MCF 10A (cell line): Measurements from ENCODE around the gene SLAMF1. TPM values are rescaled to one million over a fixed set of nuclear protein-coding genes. Genes with fewer than 3 reads are reported as not detected.

ENCODE experiments used
- BruUV-seq: library from RNA; stranded (reverse); fragments of 400-500 nt; replicated peaks from 2 replicates; lab custom pipeline; 2021; lab: Mats Ljungman, UMichigan
- CTCF ChIA-PET: fragments of 300-600 bp; sonication (Branson Sonifier 250); formaldehyde crosslinking; extraction: SDS; loops from one replicate; lab custom pipeline; 2021; ENCODE audit warnings: antibody characterized with exemption, inconsistent platforms; lab: Yijun Ruan, JAX
- POLR2A ChIA-PET: fragments of 300-600, 350-650 bp; sonication (Branson Sonifier 250); formaldehyde crosslinking; extraction: SDS; loops from one replicate; lab custom pipeline; 2020; ENCODE audit warnings: antibody characterized with exemption, inconsistent platforms; lab: Yijun Ruan, JAX
- DNase-seq: peaks from one replicate; pipeline ENCODE4 v3.0.0-alpha.2; 2018; ENCODE audit not compliant: unreplicated experiment
- H3K27ac Mint-ChIP-seq: one replicate; pipeline ENCODE4 v1.8.0; 2022; ENCODE audit warnings: mild to moderate bottlenecking, low read depth, mixed read lengths; ENCODE audit not compliant: unreplicated experiment
- H3K27me3 Mint-ChIP-seq: one replicate; pipeline ENCODE4 v1.8.0; 2022; ENCODE audit warnings: mixed read lengths; ENCODE audit not compliant: insufficient read depth, unreplicated experiment
- H3K36me3 Mint-ChIP-seq: one replicate; pipeline ENCODE4 v1.8.0; 2022; ENCODE audit warnings: mild to moderate bottlenecking, moderate library complexity, mixed read lengths; ENCODE audit not compliant: insufficient read depth, unreplicated experiment
- H3K4me1 Mint-ChIP-seq: one replicate; pipeline ENCODE4 v1.8.0; 2022; ENCODE audit warnings: mixed read lengths; ENCODE audit not compliant: insufficient read depth, unreplicated experiment
- H3K4me3 Mint-ChIP-seq: one replicate; pipeline ENCODE4 v1.8.0; 2022; ENCODE audit warnings: mild to moderate bottlenecking, moderate library complexity, mixed read lengths; ENCODE audit not compliant: unreplicated experiment
- H3K9me3 Mint-ChIP-seq: one replicate; pipeline ENCODE4 v1.8.0; 2022; ENCODE audit warnings: mixed read lengths; ENCODE audit not compliant: unreplicated experiment
- intact Hi-C: fragments of 100-400 bp; cut with micrococcal nuclease; formaldehyde crosslinking; loops from 2 replicates; pipeline ENCODE4 v1.14.1; 2022
- total RNA-seq: library from RNA; stranded (reverse); gene quantifications from 2 replicates; pipeline ENCODE4 v1.2.3, GENCODE V29; 2022
- TF ChIP-seq, protein P1 (sequence below): fragments of 200-600 bp; IDR thresholded peaks from one replicate; pipeline ENCODE4 v1.8.0; 2022; ENCODE audit warnings: antibody characterized with exemption, mild to moderate bottlenecking; ENCODE audit not compliant: unreplicated experiment

SLAMF1 gene
- total RNA-seq, 1 experiment from 2014 or later, result not detected

DNA sequence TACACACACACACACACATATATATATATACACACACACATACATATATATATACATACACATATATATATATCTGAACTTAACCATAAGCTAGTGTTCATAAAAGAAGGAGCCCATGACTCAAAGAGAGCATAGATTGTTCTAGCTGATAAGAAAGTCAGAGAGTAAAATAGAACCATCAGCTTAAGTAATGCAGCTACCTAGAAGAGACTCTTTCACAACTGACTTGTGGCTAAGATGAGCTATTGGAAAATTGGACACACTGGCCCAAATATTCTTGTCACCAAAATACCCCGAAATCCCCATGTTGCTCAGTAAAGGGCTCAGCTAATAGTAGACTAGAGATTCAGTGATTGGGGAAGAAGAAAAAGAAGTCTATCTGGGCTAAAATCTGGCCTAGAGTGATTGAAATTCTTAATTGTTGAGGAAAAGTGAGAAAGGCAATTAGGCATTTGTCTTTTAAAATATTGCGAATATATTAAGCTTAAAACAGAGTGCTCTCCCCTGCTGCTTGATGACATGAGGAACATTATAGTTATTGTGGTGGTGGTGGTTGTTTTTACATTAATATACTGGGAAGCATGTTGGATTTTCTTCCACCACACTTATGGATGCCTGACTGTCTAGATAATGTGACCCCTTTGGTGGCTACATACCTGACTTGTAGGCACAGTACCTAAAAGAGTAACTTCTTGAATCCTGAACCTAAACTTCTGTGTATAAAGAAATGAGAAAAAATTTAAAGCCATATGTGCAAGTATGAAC is 6.3 kb downstream of the SLAMF1 start:
- POLR2A ChIA-PET, result interaction anchor here (0.7 to 1.0 kb wide), 2 partner anchors 35 to 351 kb away, joined by 3 read pairs; no protein-coding TSS in a partner anchor
- TF ChIP-seq, protein P1, sequence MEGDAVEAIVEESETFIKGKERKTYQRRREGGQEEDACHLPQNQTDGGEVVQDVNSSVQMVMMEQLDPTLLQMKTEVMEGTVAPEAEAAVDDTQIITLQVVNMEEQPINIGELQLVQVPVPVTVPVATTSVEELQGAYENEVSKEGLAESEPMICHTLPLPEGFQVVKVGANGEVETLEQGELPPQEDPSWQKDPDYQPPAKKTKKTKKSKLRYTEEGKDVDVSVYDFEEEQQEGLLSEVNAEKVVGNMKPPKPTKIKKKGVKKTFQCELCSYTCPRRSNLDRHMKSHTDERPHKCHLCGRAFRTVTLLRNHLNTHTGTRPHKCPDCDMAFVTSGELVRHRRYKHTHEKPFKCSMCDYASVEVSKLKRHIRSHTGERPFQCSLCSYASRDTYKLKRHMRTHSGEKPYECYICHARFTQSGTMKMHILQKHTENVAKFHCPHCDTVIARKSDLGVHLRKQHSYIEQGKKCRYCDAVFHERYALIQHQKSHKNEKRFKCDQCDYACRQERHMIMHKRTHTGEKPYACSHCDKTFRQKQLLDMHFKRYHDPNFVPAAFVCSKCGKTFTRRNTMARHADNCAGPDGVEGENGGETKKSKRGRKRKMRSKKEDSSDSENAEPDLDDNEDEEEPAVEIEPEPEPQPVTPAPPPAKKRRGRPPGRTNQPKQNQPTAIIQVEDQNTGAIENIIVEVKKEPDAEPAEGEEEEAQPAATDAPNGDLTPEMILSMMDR, result no peak
- H3K9me3 Mint-ChIP-seq, result no peaks in the 10 kb centered on the region
- CTCF ChIA-PET, result interaction anchor here (0.6 to 1.3 kb wide), 3 partner anchors 10 to 39 kb away, joined by 3 read pairs; no protein-coding TSS in a partner anchor
- H3K27ac Mint-ChIP-seq, result no peak overlapping the region
- intact Hi-C loops, result no loop called here
- no peaks in the 10 kb centered on the region for H3K36me3 Mint-ChIP-seq
- DNase-seq, result no peak
- H3K4me1 Mint-ChIP-seq, result no peaks in the 10 kb centered on the region
- no peaks in the 10 kb centered on the region for H3K27me3 Mint-ChIP-seq
- no TSS peak for BruUV-seq
- H3K4me3 Mint-ChIP-seq, result no peak overlapping the region

DNA sequence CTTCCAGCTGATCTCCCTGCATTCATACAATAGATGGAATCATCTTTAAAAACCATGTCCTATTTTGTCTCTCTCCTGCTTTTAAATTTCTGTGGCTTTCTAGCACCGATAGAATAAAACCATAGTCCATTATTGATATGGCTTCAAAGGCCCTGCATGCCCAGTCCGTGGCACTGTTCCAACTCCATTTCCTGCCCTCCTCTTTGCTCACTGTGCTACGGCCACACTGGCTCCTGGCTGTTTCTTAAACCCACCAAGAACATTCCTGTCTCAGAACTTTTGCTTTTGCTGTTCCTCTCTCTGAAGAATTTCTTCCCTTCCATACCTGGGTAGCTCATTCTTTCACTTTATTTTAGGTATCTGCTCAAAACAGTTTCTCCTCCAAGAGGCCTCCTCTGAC is 7.2 kb downstream of the SLAMF1 start:
- Mint-ChIP-seq H3K9me3 (no peaks in the 10 kb centered on the region), H3K27ac (no peak overlapping the region), H3K4me3 (no peak overlapping the region), H3K4me1 (no peaks in the 10 kb centered on the region), H3K36me3 (no peaks in the 10 kb centered on the region), H3K27me3 (no peaks in the 10 kb centered on the region)
- intact Hi-C loops, result no loop called here
- BruUV-seq, result no TSS peak
- no peak for DNase-seq
- ChIA-PET CTCF (interaction anchor here (0.7 to 1.3 kb wide), 4 partner anchors 9 to 181 kb away, joined by 3 to 5 read pairs (median 4); no protein-coding TSS in a partner anchor), POLR2A (interaction anchor here (0.7 to 1.0 kb wide), 2 partner anchors 36 to 352 kb away, joined by 3 read pairs; no protein-coding TSS in a partner anchor)
- TF ChIP-seq, protein P1, result no peak

DNA sequence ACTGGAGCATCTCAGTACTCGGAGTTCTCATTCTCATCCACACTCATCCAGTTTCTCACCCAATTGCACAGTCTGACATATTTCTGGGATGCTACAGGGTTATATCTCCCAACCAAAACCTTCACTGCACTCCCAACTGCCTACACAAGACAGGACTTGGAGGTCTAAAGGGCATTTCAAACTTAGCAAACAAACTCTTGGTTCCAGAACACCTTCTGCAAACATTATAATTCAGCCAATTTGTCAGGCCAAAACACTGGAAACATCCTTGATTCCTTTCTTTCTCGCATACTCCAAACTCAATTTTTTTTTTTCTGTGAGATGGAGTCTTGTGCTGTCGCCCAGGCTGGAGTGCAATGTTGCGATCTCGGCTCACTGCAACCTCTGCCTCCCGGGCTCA is 7.9 kb downstream of the SLAMF1 start:
- CTCF ChIA-PET, result no interaction called here
- Mint-ChIP-seq H3K4me3 (no peak overlapping the region), H3K9me3 (no peaks in the 10 kb centered on the region), H3K36me3 (no peaks in the 10 kb centered on the region), H3K27me3 (no peaks in the 10 kb centered on the region), H3K27ac (no peak overlapping the region), H3K4me1 (no peaks in the 10 kb centered on the region)
- POLR2A ChIA-PET, result no interaction called here
- TF ChIP-seq, protein P1, result no peak
- intact Hi-C loops, result no loop called here
- no peak for DNase-seq
- BruUV-seq, result no TSS peak

DNA sequence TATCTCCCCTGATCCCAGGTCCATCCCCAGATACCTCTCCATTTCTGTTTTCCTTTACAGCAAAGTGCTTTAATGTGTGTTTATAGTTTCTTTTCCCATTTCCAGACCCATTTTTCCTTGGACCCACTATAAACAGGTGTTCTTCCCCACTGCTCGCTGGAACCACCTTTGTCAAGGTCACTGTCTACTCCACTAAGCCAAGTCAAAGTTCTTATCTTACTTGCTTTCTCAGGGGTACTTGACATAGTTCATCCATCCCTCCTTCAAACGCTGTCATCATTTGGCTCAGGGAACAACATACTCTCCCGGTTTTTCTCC is 8.3 kb downstream of the SLAMF1 start:
- intact Hi-C loops, result no loop called here
- no peak for DNase-seq
- CTCF ChIA-PET, result no interaction called here
- POLR2A ChIA-PET, result no interaction called here
- Mint-ChIP-seq H3K27ac (no peak overlapping the region), H3K4me3 (no peak overlapping the region), H3K36me3 (no peaks in the 10 kb centered on the region), H3K9me3 (no peaks in the 10 kb centered on the region), H3K4me1 (no peaks in the 10 kb centered on the region), H3K27me3 (no peaks in the 10 kb centered on the region)
- TF ChIP-seq, protein P1, result no peak
- BruUV-seq, result no TSS peak
